ENCODE data around the gene FAM83C.

Gene FAM83C

DNA sequence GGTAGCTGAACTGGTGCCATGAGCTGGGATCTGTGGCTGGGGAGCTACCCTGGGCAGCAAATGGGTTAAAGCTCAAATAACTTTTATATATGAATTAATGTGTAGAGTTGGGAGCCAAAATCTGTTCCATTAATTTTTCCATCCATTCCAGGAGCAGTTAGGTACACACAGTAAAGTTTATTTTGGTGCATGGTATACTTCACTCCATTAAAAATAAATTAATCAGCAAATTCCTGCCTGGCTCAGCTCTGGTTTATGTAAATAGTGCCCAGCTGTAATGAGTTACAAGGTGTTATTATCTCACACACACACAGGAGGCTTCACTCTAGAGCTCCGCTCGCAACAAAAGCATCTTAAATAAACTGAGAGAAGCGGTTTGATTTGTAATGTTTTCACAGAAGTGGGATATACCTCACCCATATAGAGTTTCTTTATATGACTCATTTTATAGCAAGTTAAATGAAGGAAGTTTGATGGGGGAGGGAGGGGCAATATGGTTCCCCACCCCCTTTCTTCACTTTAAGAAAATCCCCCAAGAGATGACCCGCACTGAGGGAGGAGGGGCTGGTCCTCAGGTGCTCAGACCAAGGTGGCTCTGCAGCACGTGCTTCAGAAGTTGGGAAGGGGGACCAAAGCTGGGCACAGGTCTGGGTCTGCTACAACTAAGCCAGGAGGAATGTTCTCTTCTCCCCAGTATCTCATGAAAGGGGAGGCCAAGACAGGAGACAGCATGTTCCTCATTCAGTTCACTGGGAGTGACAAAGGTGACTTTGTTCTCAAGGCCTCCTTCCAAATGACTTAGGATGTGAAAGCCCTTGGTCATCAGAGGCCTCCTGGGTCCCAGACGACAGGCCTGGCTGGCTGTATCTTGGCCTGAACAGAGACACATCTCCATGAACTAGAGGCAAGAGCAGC is 10.5 kb upstream of the FAM83C start:
- TF ChIP-seq, protein P1, sequence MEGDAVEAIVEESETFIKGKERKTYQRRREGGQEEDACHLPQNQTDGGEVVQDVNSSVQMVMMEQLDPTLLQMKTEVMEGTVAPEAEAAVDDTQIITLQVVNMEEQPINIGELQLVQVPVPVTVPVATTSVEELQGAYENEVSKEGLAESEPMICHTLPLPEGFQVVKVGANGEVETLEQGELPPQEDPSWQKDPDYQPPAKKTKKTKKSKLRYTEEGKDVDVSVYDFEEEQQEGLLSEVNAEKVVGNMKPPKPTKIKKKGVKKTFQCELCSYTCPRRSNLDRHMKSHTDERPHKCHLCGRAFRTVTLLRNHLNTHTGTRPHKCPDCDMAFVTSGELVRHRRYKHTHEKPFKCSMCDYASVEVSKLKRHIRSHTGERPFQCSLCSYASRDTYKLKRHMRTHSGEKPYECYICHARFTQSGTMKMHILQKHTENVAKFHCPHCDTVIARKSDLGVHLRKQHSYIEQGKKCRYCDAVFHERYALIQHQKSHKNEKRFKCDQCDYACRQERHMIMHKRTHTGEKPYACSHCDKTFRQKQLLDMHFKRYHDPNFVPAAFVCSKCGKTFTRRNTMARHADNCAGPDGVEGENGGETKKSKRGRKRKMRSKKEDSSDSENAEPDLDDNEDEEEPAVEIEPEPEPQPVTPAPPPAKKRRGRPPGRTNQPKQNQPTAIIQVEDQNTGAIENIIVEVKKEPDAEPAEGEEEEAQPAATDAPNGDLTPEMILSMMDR (IDR thresholded peaks at IDR 0.05) = no peak
- no peak for TF ChIP-seq ZFX (IDR thresholded peaks at IDR 0.05; ENCODE audit: borderline replicate concordance)
- no peak overlapping the region for H3K27ac ChIP-seq

DNA sequence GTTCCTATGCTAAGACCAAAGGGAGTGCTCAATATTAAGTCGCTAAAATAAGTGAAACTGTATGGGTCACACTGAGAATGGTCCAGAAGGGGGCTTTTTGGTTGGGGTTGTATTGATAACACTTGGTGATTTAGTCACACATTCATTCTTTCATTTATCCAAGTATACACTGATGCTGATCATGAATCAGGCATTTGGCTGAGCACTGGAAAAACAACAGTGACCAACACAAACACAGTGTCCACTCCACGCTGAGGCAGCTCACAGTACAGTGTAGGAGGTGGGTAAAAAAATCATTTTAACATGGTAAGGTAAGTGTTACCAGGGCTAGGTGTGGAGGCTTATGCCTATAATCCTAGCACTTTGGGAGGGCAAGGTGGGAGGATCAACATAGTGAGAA is 9.2 kb upstream of the FAM83C start:
- TF ChIP-seq, protein P1 (IDR thresholded peaks at IDR 0.05) = no peak
- no peak for TF ChIP-seq ZFX (IDR thresholded peaks at IDR 0.05; ENCODE audit: borderline replicate concordance)

GRCh38 chr20:35300469-35301262 is 8.4 kb upstream of the FAM83C start:
- TF ChIP-seq, protein P1 (IDR thresholded peaks at IDR 0.05) = no peak
- no peak for TF ChIP-seq ZFX (IDR thresholded peaks at IDR 0.05; ENCODE audit: borderline replicate concordance)
- no peak overlapping the region for H3K27ac ChIP-seq

More for the DNA sequence above, 9.2 kb upstream of the FAM83C start:
- no peak overlapping the region for H3K27ac ChIP-seq

DNA sequence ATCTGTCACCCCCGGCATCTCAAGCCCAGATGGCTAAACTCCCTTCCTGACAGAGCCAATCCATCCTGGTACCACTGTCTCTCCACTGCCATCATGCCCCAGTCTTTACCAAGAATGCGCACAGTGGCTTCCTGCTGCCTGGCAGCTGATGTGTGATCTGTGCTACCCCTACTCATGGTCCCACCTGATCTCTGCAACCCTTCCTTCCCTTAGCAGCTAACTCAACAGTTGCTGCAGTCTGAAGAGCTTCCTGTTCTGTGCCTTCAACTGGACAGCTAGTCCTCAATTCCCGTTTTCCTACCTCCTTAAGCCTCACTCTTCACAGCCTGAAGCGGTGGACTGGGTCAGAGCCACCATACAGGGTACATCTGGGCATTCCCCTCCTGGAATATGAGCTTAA is 7.6 kb upstream of the FAM83C start:
- no peak for TF ChIP-seq ZFX (IDR thresholded peaks at IDR 0.05; ENCODE audit: borderline replicate concordance)
- TF ChIP-seq, protein P1 (IDR thresholded peaks at IDR 0.05) = no peak
- H3K27ac ChIP-seq = no peak overlapping the region

- no peak overlapping the region for H3K27ac ChIP-seq
- TF ChIP-seq, protein P1 (IDR thresholded peaks at IDR 0.05) = no peak
- no peak for TF ChIP-seq ZFX (IDR thresholded peaks at IDR 0.05; ENCODE audit: borderline replicate concordance)
These were observed 6.0 kb upstream of the FAM83C start for GRCh38 chr20:35298264-35298663.

- TF ChIP-seq ZFX (IDR thresholded peaks at IDR 0.05; ENCODE audit: borderline replicate concordance) = no peak
- TF ChIP-seq, protein P1 (IDR thresholded peaks at IDR 0.05) = no peak
- no peak overlapping the region for H3K27ac ChIP-seq
These were observed 5.5 kb upstream of the FAM83C start for GRCh38 chr20:35297740-35298139.
